ENCODE measurements around the gene TSPAN14.

GRCh38 chr10:80518807-80519360, 64.8 kb downstream of the TSPAN14 start:
- TF ChIP-seq CTCF (IDR thresholded peaks at IDR 0.05) (no peak), POLR2A (IDR thresholded peaks at IDR 0.05) (no peak)

Data from adrenal gland (tissue), 5 donors.